Stimulated activated CD8-positive, alpha-beta memory T cell treated with anti-CD3 and anti-CD28 coated beads, Interleukin-12 subunit alpha, Interleukin-12 subunit beta, amount 100 ng/mL, for 24 hours (primary cell): ENCODE data around the gene USP46.

Source experiments
- DNase-seq: peaks from one replicate; pipeline ENCODE4 v3.0.0-alpha.2; 2020; ENCODE audit errors: extremely low read depth

USP46 gene

DNA sequence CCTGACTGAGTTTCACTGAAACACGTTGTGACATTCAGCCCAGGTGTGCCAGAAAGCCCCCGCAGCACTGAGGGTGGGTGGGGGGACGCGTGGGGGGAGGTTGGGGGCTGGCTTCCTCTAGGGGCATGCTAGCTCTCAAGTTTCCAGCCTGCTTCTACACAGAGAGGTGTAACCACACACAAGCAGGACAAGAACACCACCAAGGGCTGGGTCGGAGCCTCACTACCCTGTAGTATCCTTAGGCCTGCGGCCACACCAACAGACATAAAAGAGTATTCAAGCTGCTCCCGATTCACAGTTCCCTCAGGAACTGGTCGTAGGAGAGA is 1.8 kb downstream of the USP46 start:
- no peak for DNase-seq

DNA sequence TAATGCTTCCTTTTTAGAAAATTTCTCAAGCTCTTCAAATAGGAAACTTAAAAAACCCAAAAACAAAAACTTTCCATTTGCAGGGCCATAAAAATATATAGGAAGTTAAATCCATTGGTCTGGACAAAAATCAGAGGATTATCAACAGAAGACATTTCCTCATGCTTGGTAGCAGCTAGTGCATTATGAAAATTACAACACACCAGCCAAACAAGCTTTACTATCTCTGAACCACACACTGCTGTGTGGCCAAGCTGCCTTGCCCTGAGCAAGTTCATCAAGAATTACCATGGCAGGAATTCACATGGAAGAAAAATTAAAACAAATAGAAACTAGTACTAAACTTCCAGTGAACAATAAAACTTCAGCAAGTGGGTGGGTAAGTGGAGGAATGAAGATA is 3.6 kb downstream of the USP46 start:
- DNase-seq: no peak

DNA sequence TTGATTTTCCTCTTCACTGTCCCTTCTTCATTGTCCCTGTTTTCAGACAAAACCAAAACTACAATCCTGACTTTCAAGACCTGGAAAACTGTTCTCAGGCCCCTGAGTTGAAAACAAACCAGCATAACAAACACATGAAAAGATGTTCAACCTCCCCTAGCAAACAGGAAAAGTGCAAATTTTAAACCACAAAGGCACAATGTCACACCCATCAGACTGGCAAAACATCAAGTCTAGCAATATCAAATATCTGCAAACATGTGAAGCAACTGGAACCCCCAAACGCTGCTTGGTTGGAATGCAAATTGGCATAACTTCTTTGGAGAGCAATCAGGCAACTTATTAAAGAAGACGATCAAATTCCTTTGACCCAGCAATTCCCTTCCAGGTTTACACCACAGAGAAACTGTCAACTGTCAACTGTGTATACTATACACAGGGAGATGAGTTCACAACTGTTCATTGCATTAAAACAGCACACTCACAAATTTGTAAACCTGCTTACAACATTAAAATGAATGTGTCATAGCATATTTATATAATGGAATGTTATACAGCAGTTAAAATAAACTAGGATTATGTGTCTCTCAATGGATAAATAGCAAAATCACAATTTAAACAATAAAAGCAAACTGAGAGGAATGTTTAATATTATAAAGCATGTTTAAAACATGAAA is 7.0 kb downstream of the USP46 start:
- no peak for DNase-seq

DNA sequence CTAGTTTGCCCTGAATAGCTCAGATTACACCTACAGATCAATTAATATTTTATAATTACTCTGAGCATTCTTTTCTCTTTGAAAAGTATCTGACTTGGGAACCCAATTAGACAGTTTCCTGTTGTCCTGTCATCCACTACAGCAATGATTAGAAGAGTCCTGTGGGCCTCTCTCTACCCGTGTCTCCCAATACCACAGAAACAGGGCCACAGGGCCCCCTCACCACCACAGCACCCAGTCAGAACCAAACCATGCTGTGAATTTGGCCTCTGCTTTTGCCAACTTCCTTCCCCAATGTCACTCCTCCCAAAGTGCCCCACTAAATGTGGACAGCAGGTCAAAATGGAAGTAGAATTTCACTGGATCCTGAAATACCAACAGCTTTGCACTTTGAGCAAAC is 10.3 kb downstream of the USP46 start:
- DNase-seq: no peak

DNA sequence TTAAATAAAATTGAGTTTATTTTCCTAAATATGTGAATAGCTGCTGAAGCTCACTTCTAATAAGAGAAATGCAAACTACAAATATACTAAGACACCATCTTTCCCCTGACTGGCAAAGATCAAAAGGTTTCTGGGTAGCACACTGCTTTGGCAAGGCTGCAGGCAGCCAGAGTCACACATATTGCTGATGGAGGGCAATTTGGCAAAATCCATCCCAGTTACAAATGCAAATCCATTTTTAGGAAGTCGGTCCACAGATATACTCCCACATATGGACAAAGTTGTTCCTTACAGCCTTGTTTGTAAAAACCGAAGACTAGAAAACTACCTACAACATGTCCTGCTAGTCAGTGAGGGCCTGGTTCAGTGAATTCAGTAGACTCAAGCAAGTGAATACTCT is 12.4 kb downstream of the USP46 start:
- DNase-seq: no peak

DNA sequence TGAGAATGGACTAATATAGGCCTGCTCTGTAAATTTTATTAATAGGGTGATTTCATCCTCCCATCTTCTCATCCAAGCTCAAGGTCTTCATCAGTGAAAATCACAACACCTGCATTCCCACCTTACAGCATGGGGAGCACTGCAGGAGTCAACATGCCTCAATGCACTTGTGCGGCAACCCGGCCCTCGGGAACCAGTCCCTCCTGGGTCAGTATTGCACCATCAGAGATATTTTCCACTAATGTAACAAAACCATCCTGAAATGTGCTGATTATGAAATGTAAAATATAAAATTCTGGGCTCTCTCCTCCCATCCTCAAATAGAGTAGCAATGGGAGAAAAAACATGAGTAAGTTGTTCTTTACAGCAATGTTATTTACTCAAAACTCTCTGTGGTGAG is 13.0 kb downstream of the USP46 start:
- no peak for DNase-seq

DNA sequence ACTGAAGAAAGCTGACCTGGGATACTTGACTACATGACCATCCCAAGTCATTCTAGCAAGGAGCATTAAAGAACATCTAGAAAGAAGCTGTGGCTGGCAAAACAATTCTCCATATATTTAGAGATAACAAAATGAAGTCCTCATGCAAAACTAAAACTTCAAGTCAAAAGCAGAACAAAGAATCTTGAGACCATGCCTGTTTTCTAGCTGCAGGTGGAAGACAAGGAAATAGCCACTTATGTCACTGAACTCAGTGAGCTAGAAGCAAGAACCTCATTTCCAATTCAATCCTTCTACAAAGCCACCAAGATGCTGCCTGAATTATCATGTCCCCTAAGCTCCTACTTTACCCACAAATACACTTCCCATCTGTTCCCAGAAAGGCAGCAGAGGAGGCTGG is 13.8 kb downstream of the USP46 start:
- DNase-seq: no peak

DNA sequence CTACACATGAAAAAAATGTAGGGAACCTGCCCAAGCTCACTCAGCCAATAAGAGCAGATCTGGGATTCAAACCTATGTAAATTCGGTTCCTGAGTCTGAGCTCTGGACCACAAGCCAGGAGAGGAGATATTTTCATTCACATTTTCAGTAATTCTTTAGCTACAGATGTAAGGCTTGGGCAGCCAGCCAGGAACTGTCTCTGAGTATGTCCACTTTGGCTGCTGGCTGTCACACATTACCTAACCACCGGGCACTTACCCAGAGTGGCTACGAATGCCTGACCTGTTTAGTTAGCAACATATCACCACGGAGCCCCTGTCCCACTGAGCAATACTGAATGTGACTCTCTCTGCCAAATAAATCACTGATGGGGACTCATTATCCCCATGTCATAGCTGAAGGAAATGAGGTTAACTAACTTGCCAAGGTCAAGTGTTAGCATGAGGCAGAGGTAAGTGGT is 15.3 kb downstream of the USP46 start:
- DNase-seq: no peak

DNA sequence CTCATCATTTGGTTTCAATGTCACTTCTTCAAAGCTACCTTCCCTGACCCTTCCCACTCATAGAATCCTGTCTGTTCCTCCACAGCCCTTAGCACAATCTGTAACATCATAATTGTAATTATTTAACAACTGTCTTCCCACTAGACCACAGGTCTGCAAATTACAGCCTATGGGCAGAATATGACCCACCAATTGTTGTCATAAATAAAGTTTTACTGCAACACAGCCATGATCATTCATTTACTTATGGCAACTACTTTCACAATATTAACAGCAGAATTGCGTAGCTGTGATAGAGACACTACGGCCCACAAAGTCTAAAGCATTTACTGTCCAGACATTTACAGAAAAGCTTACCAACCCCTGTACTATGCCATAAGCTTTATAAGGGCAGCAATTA is 15.9 kb downstream of the USP46 start:
- no peak for DNase-seq

DNA sequence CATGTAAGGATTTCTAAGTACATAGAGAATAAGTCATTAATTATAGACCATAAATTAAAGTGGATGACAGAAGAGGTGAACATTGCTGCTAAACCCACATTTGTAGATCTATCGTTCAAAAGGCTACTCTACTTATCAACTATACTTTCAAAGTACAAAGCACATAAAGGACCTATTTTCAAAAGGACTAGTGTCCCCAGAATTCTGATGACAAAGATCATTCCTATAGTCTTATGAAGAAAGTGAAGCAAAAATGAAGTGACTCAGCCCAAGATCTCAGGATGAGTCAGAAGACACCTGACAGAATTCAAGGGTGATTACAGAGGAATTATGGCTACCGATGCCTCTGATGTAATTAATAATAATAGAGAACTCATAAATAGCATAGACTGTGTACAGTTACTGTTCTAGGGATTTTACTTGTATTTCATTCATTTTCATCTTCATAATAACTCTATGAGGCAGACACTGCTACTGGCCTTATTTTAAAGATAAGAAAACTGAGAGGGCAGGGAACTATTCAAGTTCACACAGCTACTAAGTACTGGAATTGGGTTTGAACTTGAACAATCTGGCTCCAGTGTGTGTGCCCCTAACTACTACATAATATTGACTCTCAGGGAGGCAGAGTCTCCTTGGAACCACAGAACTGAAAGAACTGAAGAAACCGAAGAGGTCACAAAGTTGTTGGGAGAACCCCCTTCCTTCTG is 17.1 kb downstream of the USP46 start:
- no peak for DNase-seq

DNA sequence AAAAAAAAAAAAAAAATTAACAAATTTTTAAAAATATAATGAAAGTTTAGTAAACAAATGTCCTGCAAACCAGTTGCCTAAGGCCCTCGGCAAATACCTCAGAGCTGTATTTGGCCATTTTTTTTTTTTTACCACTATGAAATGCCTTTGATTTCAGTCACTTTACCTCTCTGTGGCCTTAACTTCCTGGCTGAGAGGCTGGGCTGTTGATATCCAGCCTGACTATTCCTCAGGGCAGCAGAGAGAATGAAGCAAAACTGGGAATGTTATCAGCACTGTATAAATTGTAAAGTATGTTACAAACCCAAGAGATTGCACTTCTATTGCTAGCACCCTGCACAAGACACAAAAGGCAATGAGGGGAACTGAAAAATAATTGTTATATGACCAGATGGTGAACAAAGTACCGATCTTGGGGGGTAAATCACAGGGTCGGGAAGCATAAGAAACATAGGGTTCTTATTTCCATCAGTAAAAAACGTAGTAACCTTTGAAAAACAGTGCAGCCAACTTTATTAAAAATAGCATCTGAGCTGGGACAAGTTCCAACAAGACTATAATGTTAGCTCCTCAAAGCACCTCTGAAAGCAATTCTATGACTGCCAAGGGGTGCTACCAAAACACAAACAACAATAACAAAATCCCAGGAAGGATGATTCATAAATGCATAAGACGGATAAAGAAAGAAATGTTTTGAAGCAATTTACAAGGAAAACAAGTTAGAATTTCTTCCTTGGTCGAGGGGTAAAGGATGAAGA is 18.1 kb downstream of the USP46 start:
- no peak for DNase-seq

DNA sequence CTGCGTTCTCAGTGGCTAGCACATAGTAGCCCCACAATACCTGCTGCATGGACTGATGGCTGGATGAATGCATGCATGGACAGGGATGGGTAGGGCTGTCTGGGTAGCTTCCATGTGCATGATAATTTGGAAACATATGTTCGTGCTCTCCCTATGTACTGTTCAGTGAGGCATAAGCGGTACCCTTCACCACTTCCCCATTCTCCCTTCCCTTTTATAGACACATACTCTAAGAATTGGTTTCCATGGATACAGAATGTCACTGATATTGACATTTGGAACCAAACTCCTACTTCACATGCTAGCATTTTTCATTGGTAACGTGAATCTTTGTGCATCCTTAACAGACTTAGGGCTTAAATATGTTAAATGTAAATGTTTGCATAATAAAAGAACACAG is 20.4 kb downstream of the USP46 start:
- DNase-seq: no peak

DNA sequence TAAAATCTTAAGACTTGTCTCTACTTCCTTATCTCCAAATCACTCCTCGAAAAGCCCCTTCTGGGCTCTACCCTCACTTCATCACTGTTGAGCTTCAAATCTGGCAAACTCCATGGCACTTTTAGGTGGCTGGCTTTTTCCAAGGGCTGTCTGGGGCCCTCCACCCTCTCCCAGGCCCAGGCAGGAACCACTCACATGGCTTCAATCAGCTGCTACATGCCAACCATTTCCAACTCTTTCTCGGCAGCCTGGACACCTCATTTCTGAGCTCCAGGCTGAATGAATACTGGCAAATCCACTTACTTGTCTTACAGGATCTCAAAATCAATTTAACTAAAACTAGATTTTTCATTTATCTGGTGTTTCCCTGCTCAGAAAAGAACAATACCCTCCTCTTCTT is 22.0 kb downstream of the USP46 start:
- DNase-seq: no peak

DNA sequence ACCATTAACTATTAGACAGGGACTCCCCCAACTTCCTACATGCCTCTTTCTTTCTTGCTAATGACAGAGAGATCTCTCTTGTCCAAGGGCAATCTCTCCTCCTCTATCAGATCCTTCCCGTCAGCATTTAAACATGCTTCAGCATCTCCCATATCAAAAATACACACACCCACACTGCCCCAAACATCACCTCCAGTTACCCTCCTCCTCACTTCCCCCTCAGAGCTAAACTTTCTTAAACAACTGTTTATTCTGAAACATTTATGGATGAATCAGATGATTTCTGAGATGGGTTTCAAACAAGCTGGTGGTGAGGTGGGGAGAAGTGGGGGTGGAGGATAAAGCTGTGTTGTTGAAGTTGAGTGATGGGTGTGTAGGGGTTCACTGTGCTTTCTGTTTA is 23.5 kb downstream of the USP46 start:
- no peak for DNase-seq

DNA sequence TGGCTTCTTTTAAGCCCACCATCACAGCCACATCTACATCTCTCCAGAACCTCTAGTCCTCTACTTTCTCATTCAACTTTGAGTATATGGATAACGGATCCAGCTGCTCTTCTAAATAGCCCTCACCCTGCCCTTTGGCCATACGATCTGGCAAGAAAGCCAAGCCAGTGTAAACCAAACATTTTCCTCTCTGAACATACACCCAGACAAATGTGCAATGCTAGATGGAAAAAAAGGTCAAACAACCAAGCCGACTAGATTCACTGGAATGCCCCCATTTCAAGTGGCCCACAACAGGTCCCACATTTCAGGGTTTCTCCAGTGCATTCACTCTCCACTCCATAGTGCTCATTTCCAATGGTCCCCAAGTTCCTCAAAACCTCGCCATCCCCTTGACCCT is 24.0 kb downstream of the USP46 start:
- no peak for DNase-seq

DNA sequence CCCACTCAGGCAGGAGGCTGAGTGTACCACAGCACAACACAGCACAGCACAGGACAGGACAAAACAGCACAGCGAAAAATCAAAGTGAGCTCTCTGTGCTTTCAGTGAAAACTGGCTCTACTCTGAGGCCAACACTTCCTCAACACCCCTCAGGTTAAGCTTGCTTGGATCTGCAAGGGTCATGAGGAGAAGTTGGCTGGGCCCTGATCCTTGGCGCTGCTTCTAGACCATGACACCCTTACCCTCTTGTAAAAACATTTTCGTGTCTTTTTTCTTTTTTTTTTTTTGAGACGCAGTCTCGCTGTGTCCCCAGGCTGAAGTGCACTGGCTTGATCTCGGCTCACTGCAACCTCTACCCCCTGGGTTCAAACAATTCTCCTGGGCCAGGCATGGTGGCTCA is 25.3 kb downstream of the USP46 start:
- DNase-seq: no peak

DNA sequence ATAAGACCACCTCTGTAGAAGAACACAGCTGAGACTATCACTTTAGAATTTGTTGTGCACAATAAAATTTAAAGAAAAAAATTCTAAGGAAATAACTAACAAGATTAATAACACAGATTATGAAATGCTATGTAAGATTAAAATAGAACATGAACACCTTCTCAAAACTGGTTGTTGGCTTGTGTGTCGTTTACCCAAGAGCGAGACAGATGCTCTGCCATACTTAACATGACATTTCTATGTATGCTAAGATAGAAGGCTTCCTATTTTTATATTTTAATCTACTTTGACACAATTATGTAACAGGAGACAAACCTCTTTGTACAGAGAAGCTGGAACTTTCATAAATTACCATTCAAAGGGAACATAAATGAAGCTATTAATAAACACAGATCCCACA is 30.1 kb downstream of the USP46 start:
- no peak for DNase-seq

DNA sequence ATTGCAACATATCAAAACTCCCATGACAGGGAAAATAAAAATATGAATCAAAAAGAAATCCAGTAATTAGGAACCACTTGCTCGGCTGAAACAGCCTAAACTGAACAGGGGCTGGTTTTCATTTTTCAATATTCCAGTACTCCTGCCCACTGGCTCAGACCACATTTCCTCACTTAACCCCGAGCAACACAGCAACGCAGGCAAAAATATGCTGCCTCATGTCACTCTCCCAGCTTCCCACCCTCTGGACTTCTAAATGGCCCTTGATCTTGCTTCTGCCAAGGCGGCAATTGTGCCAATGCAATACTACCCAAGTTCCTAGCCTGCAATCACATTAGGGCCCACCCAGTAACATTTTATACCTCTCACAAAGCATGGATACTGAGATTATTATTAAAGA is 30.6 kb downstream of the USP46 start:
- no peak for DNase-seq

DNA sequence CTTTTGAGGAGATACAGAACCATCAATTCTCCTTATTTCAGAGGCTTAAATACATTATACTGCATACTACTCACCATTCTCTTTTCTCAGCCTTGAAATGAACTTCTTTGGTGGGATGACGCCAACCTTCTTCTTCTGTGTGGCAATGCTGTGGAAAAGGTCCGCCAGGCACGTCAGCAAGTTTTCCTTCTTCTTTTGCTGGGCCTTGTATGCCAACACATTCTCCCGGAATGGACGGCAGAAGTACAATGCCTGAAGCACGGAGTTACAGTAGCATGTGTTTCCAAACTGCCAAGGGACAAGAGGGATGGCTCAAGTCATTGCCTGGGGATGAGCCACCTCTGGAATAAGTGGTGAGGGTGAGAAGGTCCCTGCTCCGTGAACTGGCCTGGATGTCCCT is 31.2 kb downstream of the USP46 start:
- no peak for DNase-seq

DNA sequence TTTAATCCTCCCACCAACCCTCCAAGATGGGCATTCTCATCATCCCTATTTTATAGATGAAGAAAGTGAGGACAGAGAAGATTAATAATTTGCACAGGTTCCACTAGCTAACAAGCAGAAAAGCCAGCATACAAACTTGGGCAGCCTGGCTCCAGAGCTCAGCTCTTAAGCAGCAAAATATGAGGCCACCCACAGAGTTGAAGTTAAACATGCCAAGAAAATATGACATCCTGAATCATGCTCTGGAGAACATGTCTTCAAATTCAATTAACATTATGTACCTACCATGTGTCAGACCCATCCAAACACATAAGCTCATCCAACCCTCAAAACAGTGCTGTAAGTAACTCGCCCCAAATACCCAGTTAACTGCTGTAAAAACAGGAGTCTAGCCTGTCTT is 33.9 kb downstream of the USP46 start:
- DNase-seq: no peak

DNA sequence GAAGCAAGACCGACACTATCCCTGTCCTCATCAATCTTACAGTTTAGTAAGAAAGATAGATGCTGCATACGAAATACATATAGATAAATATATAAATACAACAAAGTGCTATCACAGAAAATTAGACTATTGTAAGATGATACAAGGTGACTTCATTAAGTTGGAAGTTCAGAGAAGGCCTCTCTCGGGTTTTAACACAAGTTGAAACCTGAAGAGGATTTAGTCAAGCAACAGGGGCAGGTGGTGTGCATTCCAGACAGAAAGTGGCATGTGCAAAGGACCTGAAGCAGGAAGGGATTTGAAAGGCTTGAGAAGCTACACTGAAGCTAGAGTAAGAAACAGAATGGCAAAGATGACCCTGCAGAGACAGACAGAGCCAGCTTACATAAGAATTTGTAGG is 36.5 kb downstream of the USP46 start:
- DNase-seq: no peak

DNA sequence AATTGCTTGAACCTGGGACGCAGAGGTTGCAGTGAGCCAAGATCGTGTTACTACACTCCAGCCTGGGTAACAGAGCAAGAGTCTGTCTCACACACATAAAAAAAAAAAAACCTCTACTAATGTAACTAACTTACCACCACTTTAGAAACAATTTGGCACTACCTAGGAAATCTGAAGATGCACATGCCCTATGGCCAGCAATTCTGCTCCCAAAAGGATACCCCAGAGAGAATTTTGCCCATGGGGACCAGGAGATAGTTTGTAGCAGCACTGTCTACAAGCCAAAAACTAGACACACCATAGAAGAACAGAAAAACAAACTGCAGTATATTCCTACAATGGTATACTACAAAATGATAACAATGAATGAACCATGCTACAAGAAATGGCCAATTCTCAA is 37.5 kb downstream of the USP46 start:
- no peak for DNase-seq

DNA sequence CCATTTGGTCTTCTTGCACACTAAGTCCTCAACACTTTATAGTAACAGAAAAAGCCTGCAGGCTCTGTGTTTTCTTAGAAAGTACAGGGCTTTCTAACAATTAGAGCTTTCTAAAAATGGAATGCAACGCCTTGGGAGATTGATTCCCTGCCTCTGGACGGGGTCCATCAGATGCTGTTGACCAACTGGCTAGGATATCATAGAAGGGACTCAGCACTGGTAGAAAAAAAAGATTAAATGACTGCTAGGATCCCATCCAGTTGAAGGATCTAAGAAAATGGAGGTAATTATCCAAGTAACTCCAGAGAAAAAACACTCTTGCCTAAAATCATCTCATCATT is 39.5 kb downstream of the USP46 start:
- no peak for DNase-seq
